GM12865 (cell line): Measurements from ENCODE around the gene ATP9A.

Experiments used
- DNase-seq: peaks from one replicate; pipeline ENCODE4 v3.0.0; 2010; ENCODE audit warnings: low read depth
- H3K4me3 ChIP-seq: 2 replicates; pipeline ENCODE4 v1.5.1; 2011; ENCODE audit warnings: mild to moderate bottlenecking, low read depth, low read length, control low read depth
- TF ChIP-seq, protein P1 (sequence below): IDR thresholded peaks from 2 replicates; pipeline ENCODE4 v1.5.1; 2011; ENCODE audit warnings: low read length, control low read depth, low read depth, inconsistent platforms; ENCODE audit not compliant: insufficient read depth; ENCODE audit errors: missing control alignments

The ATP9A gene

DNA sequence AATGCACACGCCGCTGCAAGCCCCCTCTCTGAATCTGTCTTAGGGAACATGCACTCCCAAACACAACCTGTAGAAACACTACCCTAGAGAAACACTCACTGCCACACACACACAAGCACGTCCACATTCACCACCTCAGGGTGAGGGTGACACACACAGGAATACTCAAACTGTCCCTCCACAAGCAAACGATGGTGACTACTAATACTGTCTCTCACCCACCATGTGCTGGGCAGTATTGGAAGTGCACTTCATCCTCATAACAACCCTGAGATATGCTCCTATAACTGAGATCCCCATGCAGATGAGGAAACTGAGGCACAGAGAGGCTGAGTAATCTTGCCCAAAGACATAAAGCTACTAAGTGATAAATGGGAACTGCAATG lies 55.0 kb downstream of the ATP9A start:
- no peak overlapping the region for H3K4me3 ChIP-seq
- DNase-seq = no peak
- TF ChIP-seq, protein P1, sequence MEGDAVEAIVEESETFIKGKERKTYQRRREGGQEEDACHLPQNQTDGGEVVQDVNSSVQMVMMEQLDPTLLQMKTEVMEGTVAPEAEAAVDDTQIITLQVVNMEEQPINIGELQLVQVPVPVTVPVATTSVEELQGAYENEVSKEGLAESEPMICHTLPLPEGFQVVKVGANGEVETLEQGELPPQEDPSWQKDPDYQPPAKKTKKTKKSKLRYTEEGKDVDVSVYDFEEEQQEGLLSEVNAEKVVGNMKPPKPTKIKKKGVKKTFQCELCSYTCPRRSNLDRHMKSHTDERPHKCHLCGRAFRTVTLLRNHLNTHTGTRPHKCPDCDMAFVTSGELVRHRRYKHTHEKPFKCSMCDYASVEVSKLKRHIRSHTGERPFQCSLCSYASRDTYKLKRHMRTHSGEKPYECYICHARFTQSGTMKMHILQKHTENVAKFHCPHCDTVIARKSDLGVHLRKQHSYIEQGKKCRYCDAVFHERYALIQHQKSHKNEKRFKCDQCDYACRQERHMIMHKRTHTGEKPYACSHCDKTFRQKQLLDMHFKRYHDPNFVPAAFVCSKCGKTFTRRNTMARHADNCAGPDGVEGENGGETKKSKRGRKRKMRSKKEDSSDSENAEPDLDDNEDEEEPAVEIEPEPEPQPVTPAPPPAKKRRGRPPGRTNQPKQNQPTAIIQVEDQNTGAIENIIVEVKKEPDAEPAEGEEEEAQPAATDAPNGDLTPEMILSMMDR = no peak

DNA sequence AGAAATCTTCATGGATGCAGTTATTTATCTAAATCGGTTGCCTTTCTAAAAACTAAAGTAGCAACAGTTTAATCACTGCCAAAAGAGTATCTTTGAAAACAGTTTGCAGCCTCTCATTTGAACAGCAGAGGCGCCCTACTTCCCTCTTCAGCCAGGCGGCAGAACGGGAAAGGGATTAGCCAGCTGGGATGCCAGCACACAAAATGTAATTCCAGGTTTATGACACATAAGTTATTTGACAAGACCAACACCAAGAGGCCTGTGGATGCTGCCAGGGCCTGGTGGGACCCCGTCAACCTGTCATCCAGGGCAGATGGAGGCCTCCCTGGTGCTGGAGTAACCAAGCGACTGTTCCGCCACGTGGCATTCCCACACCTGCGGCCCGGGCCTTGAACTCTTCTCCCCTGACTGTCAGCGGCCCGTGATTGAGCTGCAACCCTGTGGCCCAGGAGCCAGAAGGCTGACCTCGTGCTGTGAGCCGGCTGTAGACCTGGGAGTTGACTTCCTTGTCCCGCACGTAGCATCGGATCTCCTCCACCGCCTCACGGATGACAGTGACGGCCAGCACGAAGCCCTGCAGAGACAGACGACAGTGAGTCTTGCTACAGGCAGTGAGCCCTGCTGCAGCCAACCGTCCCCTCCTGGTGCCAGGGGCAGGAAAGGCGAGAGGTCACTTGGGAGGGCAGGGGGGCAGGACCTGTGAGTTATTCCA lies 55.5 kb downstream of the ATP9A start:
- TF ChIP-seq, protein P1 = peak; percentile 2
- DNase-seq = no peak
- no peak overlapping the region for H3K4me3 ChIP-seq

DNA sequence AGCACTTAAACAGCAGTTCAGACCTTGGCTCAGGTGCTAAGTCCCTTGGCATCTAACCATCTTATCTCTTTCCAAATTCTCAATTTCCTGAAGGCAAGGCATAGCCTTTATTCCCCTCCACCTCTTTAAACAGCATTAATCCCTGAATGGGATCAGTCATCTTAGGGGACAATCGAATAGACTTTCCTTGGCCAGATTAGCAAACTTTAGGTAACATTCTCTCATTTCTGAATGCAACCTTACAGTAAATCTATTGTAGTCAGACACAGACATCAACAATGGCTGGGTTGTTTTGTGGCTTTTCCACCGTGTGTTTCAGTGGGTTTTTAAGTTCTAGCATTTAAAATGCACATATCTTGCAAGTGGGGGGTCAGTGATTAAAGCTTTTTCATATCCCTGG lies 56.8 kb downstream of the ATP9A start:
- H3K4me3 ChIP-seq = no peak overlapping the region
- TF ChIP-seq, protein P1 = no peak
- no peak for DNase-seq

DNA sequence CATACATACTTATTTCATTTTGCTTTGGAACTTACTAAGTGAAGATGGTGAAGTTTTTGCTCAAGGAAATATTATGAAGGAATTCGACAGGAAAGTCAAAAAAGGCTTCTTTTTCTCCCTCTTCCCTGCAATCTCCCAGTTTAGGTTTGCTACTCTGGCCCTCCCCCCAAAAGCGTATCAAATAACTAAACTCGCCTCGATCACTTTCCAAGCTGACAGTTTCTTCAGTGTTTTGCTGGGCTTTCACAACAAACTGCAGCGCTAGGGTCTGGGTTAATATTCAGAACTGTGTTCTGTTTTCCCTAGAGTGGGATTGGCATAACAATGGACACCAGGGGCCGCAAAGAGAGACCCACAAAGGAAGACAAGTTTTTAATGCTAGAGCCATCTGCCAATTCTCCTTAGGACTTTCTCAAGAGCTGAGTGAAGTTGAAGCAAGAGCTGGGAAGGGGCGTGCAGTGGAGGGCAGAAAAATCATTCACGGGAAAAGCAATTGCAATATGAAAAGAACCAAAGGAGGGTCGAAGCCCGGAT lies 57.8 kb downstream of the ATP9A start:
- DNase-seq = no peak
- TF ChIP-seq, protein P1 = no peak
- no peak overlapping the region for H3K4me3 ChIP-seq

DNA sequence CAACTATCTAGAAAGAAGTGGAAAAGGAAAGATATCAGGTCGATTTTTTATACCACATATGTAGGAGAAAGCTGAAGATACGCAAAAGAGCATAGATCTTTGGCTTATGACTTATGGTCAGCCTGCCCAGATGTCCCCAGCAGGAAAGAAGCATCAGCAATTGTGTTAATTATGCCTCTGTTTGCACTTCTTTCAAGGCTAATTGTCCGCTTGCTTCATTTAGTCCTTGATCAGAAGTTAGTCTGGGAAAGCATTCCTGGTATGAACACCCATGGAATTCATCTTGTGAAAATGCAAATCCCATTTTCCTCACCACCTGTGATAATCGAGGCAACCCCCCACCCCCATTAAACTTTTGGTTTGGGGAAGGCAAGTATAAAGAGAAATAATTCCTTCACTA lies 62.8 kb downstream of the ATP9A start:
- TF ChIP-seq, protein P1 = no peak
- no peak for DNase-seq
- H3K4me3 ChIP-seq = no peak overlapping the region

DNA sequence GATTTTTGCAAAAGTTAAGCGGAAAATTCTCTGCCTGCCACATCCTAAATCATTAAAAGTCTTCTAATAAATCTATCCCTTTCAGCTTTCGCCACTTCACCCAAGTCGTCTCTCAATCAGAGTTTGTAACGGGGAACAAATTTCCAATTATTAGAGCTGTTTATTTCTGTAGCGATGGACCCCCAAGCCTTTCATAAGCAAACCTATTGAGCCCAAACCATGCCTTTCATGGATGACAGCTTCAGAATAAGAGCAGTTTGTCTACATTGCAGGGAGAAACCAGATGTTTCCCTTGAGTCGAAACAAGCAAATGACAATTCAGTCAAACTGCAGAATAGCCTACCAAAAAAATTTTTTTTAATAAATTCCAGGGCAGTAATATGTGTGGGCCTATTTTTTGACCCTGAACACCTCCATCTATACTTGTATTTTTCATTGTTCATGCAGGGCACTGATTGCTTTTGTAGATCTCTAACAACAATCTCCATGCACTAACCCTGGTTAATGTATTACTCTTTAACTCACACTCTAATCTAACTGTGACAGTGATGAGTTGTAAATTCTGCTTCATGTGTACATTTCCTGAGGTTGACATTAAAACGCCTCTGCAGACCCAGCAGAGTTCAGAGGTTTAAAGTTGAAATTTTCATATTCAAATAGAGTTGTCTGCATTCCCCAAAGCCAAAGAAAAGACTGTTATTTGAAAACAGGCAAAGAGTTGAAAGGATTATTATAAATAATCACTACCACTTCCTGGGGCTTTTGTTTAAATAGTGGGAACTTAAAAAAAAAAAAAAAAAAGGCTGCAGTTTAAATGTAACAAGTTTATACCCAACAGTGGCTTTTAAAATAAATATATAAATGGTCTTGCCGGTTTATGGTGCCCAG lies 64.5 kb downstream of the ATP9A start:
- DNase-seq = no peak
- TF ChIP-seq, protein P1 = no peak
- H3K4me3 ChIP-seq = no peak overlapping the region

DNA sequence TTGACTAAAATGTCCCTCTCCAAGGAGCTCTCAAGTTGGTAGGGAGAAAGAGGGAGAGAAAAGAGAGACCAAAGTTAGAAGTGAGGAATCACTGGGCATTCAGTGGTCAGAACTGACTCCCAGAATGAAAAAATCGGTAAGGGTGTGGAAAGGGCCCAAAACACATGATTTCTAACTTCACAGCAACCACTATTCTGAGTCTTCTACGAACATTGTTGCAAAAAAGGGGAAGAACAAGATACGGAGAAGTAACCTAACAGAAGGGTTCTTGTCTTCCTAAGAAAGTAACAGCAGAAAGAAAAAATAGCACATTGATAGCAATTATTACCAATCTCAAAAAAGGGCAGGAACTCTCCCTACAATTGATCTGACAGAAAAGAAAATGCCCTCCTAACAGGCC lies 65.6 kb downstream of the ATP9A start:
- no peak for DNase-seq
- TF ChIP-seq, protein P1 = no peak

More for the DNA sequence above, 65.6 kb downstream of the ATP9A start:
- H3K4me3 ChIP-seq = no peak overlapping the region
